Measurements from ENCODE around the gene ZBTB7C. TPM values are rescaled to one million over a fixed set of nuclear protein-coding genes. Genes with fewer than 3 reads are reported as not detected.

Gene ZBTB7C
- polyA plus RNA-seq, 2 of the 4 experiments (the other 2 are of a cell fraction), result 0.10 to 0.12 TPM

GRCh38 chr18:47984991-47985390, 424.2 kb downstream of the ZBTB7C start:
- no peak overlapping the region for H3K4me2 ChIP-seq

GRCh38 chr18:47983946-47984345, 425.2 kb downstream of the ZBTB7C start:
- WGBS (ENCODE audit: missing lambda C conversion rate), result 87% methylated on average over 5 of the region's 6 CpGs
- POLR2A ChIA-PET, result no interaction called here
- no peak for TF ChIP-seq RAD21 (conservative IDR thresholded peaks at IDR 0.05 in 1 of 2, IDR thresholded peaks at IDR 0.05 in 1 of 2)
- no peak for TF ChIP-seq HOXB5 (CRISPR knock-in tag; IDR thresholded peaks at IDR 0.05)
- no peak for TF ChIP-seq ZNF302 (CRISPR knock-in tag; IDR thresholded peaks at IDR 0.05)
- TF ChIP-seq SREBF2 (IDR thresholded peaks at IDR 0.05), result no peak
- no peak for TF ChIP-seq HMGXB4 (CRISPR knock-in tag; IDR thresholded peaks at IDR 0.05; ENCODE audit: borderline replicate concordance)
- TF ChIP-seq KDM1A (IDR thresholded peaks at IDR 0.05; ENCODE audit: low read depth), result no peak
- TF ChIP-seq CHD4 (IDR thresholded peaks at IDR 0.05; ENCODE audit: borderline replicate concordance), result no peak
- TF ChIP-seq TFCP2L1 (CRISPR knock-in tag; IDR thresholded peaks at IDR 0.05), result no peak
- no peak for TF ChIP-seq FOXS1 (CRISPR knock-in tag; IDR thresholded peaks at IDR 0.05)
- TF ChIP-seq GATA3 (IDR thresholded peaks at IDR 0.05; ENCODE audit: borderline replicate concordance), result no peak
- TF ChIP-seq ZC3H11A (IDR thresholded peaks at IDR 0.05), result no peak
- TF ChIP-seq RCOR1 (IDR thresholded peaks at IDR 0.05; ENCODE audit: low read depth, low read length), result no peak
- no peak for TF ChIP-seq MAZ (IDR thresholded peaks at IDR 0.05; ENCODE audit: borderline replicate concordance, low read depth, low read length)
- no peak for TF ChIP-seq NR3C1 (IDR thresholded peaks at IDR 0.05)
- no peak for TF ChIP-seq RARB (CRISPR knock-in tag; IDR thresholded peaks at IDR 0.05)
- no peak for TF ChIP-seq ELK1 (IDR thresholded peaks at IDR 0.05; ENCODE audit: low read depth, low read length)
- TF ChIP-seq, protein P1, sequence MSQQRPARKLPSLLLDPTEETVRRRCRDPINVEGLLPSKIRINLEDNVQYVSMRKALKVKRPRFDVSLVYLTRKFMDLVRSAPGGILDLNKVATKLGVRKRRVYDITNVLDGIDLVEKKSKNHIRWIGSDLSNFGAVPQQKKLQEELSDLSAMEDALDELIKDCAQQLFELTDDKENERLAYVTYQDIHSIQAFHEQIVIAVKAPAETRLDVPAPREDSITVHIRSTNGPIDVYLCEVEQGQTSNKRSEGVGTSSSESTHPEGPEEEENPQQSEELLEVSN (IDR thresholded peaks at IDR 0.05; ENCODE audit: borderline replicate concordance, low read depth), result no peak
- TF ChIP-seq CHD2 (IDR thresholded peaks at IDR 0.05; ENCODE audit: low read length, partially characterized antibody), result no peak
- ATAC-seq (no peak), DNase-seq (ENCODE audit: low read depth in 1 of 2, low spot score in 1 of 2) (no peak), FAIRE-seq (no peak)
- H3K27ac ChIP-seq, result peak overlapping the region in 1 of 2 experiments; percentile 77; a peak in 4 of 6 replicates
- H3K4me1 ChIP-seq, result peaks cover 20% of the 10 kb centered on the region
- H3K4me3 ChIP-seq, result no peak overlapping the region
- no peak overlapping the region for H3K4me2 ChIP-seq
- no peaks in the 10 kb centered on the region for H3K9me3 ChIP-seq
- CTCF ChIA-PET, result interaction anchor here (1.1 to 1.6 kb wide), 2 partner anchors 13 to 14 kb away, joined by 4 read pairs; no protein-coding TSS in a partner anchor

More at GRCh38 chr18:47984991-47985390, 424.2 kb downstream of the ZBTB7C start:
- TF ChIP-seq EHF (CRISPR knock-in tag; IDR thresholded peaks at IDR 0.05) (no peak), PHF8 (IDR thresholded peaks at IDR 0.05; ENCODE audit: borderline replicate concordance, low read depth) (no peak), FOSL2 (IDR thresholded peaks at IDR 0.05) (no peak), FOSL2 (CRISPR knock-in tag; IDR thresholded peaks at IDR 0.05) (no peak), TFCP2L1 (CRISPR knock-in tag; IDR thresholded peaks at IDR 0.05) (no peak), ELK1 (IDR thresholded peaks at IDR 0.05; ENCODE audit: low read depth, low read length) (no peak), GATA3 (IDR thresholded peaks at IDR 0.05; ENCODE audit: borderline replicate concordance) (no peak), KDM1A (IDR thresholded peaks at IDR 0.05; ENCODE audit: low read depth) (no peak)
- TF ChIP-seq, protein P2, sequence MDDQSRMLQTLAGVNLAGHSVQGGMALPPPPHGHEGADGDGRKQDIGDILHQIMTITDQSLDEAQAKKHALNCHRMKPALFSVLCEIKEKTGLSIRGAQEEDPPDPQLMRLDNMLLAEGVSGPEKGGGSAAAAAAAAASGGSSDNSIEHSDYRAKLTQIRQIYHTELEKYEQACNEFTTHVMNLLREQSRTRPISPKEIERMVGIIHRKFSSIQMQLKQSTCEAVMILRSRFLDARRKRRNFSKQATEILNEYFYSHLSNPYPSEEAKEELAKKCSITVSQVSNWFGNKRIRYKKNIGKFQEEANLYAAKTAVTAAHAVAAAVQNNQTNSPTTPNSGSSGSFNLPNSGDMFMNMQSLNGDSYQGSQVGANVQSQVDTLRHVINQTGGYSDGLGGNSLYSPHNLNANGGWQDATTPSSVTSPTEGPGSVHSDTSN (IDR thresholded peaks at IDR 0.05), result no peak
- TF ChIP-seq, protein P1 (IDR thresholded peaks at IDR 0.05; ENCODE audit: borderline replicate concordance, low read depth), result no peak
- TF ChIP-seq, protein P3, sequence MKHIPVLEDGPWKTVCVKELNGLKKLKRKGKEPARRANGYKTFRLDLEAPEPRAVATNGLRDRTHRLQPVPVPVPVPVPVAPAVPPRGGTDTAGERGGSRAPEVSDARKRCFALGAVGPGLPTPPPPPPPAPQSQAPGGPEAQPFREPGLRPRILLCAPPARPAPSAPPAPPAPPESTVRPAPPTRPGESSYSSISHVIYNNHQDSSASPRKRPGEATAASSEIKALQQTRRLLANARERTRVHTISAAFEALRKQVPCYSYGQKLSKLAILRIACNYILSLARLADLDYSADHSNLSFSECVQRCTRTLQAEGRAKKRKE (CRISPR knock-in tag; IDR thresholded peaks at IDR 0.05; ENCODE audit: low read depth), result no peak
- ChIA-PET CTCF (interaction anchor here (1.1 to 1.6 kb wide), 2 partner anchors 13 to 14 kb away, joined by 4 read pairs; no protein-coding TSS in a partner anchor), POLR2A (no interaction called here)
- H3K4me3 ChIP-seq, result no peak overlapping the region
- ATAC-seq, result no peak
- WGBS (ENCODE audit: missing lambda C conversion rate), result 83% methylated on average over 4 of the region's 4 CpGs
- DNase-seq (ENCODE audit: low read depth in 1 of 2, low spot score in 1 of 2), result no peak
- H3K27ac ChIP-seq, result peak overlapping the region; percentile 38 to 77; a peak in 4 of 6 replicates
- H3K4me1 ChIP-seq, result peaks cover 27% of the 10 kb centered on the region
- H3K9me3 ChIP-seq, result no peaks in the 10 kb centered on the region
- no peak for FAIRE-seq

Data from A549 (cell line).